GM19099 (cell line): Measurements from ENCODE around the gene CNTNAP2.

Experiments used
- POLR2A ChIP-seq: IDR thresholded peaks from 3 replicates; pipeline ENCODE4 v1.6.1; 2011; ENCODE audit warnings: low read depth; ENCODE audit not compliant: insufficient read length; ENCODE audit errors: extremely low read depth

CNTNAP2 gene

DNA sequence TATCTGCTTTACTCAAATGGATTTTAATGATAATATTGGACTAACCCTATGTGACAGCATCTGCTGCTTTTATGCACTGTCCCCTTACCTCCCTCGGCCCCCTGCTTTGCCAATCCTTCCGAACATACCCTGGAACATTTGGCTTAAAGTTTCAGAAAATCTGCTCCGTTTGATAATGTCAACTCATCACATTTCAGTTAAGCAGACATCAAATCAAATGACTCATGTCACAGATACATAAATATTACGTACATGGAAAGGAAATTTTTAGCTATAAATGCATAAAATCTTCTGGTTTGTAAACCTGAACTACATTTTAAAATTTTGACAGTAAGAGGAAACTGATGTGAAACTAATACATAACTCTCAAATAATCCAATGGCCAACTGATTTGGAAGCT lies 98.2 kb downstream of the CNTNAP2 start:
- TF ChIP-seq POLR2A, result no peak

DNA sequence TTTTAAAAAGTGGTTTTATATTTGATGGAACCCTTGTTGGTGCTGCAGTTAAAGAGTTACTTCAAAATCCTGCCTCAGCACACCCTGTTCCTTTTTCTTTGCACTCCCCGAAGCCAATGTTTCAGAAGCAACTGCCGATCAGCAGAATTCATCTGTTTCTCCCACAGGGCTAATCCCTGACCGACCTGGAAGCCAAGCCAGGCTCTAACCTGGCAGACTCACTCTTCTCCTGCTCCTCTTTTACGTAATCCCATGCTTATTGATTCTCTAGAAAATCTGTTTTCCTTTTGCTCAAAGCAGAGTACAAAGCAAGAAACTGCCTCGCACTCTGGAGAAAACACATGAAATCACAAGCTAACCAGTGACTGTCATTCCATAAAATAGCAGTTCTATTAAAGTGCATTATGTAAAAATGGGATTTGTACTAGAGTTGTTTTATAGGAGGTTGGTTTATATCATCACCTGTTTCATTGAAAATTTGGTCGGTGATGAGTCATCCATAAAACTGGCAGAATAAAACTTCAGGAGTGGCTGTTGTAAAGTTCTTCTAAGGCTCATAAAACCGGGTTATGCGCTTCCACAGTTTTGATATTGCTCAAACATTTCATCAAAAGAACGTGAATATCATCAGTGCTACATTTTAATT lies 99.9 kb downstream of the CNTNAP2 start:
- TF ChIP-seq POLR2A, result no peak

DNA sequence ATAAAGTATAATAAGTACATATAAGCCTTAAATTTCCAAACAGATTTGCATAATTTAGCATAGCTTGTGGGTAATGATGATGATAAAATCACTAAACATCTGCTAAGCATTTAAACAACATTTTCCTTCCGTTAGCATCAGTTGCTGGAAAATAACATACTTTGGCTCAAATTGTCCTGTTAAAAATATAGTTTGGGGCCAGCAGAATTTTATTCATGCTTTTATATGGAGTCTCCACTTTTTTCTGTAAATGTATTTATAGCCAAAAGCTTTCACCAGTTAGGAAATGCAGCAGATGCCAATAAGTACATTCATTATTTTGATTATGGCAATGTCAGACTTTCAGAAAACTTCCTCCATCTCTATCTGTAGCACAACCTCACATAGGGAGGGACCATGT lies 107.2 kb downstream of the CNTNAP2 start:
- no peak for TF ChIP-seq POLR2A

DNA sequence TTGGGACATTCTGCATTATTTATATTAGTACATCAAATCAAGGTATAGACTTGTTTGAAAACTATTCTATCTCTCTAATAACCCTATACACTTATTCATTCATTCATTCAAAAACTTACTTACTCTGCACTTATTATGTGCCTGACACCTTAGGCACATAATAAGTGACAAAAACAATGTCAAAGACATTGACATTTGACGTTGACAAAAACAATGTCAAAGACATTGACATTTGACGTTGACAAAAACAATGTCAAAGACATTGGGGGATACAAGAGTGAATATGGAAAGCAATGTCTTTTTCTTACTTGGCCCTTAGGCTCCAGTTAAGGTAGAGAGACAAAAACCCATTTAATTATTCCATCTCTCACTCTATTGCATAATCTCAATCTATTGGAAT lies 116.0 kb downstream of the CNTNAP2 start:
- no peak for TF ChIP-seq POLR2A

DNA sequence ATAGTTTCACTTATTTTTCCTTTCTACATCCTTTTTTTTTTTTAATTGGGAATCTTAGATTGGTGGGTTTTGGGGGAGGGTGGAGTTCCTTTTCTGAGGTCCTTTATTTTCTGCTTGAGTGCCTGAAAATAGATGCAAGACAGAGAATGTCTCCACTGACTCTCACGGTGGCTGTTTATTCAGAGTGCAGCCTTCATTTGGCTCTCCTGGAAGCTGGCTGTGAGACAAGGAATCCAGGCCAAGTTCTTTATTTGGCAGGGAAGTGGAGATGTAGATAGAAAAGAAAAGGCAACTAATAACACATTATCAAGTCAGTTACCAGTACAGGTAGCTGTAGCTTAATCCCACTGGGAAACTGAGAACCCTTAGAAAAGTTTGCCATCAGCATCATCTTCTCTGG lies 118.6 kb downstream of the CNTNAP2 start:
- no peak for TF ChIP-seq POLR2A

DNA sequence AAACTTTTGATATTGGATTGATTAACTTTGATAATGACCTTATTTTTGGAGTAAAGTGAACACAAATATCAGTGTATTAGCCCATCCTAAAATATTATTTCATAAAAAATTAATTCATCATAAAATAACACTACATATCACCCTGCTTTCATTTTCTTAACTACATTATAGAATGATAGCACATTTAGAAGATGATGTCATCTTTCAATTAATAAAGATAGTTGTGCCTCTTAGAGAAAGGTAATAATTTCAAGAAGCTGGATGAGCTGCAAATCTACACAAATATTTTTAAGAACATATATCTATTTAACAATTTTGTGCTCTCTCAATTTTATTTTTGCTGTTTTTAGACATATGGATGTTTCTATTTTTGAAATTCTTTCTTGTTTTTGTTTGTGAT lies 126.1 kb downstream of the CNTNAP2 start:
- no peak for TF ChIP-seq POLR2A

DNA sequence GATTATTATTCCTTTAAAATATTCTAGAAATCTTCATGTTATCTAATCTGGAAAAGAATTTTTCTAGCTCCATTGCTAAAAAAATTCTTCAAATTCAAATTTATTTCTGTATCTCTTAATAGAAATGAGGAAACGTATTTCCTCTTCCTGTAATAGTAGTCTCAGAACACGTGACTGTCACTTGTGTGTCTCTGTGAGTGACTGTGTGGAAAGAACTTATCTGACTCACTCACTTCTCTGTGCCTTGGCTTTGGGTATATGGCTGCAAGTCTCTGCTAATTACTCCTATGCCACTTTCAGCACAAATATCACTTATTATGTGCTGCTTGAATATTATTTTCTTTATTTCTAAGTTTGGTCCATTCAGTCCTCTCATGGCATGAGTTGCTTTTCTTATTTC lies 132.7 kb downstream of the CNTNAP2 start:
- no peak for TF ChIP-seq POLR2A

DNA sequence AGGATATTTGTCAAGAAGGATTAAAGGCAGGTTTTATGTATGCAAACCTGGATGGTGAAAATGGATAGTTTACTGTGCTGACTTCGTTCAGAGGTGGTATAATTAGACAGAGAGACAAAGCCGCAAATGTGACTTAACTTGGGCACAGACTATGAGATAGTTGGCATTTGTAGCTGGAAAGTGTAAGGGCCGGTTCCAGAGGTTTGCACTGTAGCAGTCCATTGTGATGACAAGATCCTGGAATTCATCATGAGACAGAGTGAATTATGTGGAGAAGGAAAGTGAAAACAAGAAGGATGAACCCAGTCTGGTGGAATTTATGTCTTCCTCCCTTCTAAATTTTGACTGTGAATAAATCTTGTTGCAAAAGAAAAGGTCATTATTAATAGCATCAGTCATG lies 139.0 kb downstream of the CNTNAP2 start:
- TF ChIP-seq POLR2A, result no peak

DNA sequence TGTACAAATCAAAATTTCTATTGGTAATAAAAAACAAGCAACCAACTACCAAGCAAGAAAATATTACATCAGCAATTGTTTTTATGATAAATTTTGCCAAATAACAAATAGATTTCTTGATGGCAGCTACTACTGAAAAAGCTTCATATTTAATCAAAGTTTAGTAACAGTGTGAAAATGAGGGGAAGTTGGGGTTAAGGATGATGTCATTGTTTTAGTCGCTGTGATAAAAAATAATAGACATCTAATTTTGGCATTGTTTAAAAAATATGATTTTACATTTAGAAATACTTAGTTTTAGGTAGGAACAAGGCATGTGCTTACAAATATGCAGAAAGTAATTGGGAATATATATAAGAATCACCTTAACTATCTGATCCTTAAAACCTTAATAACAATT lies 145.9 kb downstream of the CNTNAP2 start:
- TF ChIP-seq POLR2A, result no peak

DNA sequence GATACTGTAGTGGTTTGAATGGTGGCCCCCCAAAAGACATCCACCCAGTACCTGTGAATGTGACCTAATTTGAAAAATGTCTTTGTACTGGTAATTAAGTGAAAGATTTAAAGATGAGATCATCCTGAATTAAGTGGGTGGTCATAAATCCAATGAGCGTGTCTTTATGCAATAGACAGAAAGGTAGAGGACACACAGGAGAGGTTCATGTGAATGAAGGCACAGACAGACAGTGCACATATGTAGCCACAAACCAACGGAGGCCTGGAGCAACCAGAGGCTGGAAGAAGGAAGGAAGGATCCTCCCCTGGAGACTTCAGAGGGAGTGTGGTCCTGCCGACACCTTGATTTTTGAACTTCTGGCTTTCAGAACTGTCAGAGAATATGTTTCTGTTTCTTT lies 160.3 kb downstream of the CNTNAP2 start:
- no peak for TF ChIP-seq POLR2A

DNA sequence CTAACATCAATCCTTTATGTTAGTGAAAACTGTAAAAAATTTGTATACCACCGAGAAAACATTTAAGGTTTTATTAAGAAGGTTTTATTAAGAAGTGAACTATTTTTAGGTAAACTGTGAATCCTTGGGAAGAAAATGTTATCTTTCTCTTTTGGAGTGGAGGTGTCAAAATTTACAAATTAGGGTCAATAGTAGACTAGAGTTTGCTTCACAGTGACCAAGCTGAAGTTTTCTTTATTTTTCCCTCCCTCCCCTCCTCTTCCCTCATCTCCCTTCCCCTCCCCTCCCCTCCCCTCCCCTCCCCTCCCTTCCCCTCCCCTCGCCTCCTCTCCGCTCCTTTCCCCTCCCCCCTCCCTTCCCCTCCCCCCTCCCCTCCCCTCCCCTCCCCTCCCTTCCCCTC lies 168.8 kb downstream of the CNTNAP2 start:
- TF ChIP-seq POLR2A, result no peak

DNA sequence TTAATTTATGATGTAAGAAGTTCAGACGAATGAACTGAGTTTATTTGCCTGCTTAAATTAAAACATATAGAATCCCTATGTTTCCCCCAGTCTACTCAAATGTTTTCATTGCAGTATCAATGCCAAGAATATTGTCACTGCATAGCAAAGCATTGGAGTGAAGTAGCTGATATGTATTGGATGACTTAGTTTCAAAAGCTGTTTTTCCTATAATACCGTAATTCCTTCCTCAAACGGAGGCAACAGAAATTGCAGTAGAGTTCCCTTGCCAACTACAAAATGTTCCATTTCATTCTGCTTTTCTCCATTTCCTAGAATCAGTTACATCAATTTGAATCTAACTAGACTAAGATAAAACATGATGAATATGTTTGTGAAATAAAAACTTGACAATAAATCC lies 174.1 kb downstream of the CNTNAP2 start:
- TF ChIP-seq POLR2A, result no peak

DNA sequence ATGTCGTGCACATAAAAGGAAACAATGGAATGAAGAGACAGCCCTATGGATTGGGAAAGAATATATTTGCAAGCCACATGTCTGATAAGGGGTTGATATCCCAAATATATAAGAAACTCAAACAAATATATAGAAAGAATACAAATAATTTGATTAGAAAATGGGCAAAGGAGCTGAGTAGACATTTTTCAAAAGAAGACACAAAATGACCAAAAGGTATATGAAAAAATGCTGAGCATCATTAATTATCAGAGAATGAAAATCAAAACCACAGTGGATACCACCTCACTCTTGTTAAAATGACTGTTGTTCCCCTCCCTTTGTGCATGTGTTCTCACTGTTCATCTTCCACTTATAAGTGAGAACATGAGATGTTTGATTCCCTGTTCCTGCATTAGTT lies 175.3 kb downstream of the CNTNAP2 start:
- no peak for TF ChIP-seq POLR2A

DNA sequence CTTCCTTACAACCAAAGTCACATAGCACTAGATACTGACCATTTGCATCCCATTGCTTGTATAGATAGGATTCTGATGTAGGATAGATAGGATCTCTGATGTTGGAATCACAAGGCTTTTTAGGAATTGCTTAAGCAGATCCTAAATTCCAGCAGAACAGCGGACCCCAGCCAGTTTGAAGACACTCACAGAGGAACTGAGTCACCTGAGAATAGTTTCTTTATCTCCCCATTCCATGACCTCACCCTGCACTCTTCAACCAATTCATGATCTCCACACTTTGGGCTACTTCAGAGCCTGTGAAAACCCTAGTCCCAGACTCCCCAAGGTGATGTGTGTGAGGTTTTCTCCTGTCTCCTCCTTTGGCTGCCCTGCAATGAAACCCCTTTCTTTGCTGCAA lies 179.4 kb downstream of the CNTNAP2 start:
- TF ChIP-seq POLR2A, result no peak

DNA sequence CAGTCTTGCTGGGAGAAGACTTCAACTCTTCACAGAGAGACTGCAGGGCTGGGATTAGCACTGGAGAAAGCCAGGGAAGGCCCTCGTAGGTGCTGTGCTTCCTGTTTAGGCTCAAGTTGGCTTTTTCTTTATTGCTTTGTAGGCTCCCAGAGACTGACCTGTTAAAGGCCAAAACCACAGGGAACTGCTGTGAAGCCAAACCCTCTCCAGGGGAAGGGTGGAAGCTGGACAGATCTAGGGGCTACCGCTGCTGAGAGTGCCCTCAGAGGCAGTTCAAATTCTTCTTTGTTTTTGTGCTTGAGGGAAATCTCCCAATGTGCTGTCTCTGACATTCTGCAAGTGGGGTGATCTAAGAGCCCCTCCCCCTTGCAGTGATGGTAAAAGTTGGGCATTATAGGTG lies 198.4 kb downstream of the CNTNAP2 start:
- TF ChIP-seq POLR2A, result no peak

DNA sequence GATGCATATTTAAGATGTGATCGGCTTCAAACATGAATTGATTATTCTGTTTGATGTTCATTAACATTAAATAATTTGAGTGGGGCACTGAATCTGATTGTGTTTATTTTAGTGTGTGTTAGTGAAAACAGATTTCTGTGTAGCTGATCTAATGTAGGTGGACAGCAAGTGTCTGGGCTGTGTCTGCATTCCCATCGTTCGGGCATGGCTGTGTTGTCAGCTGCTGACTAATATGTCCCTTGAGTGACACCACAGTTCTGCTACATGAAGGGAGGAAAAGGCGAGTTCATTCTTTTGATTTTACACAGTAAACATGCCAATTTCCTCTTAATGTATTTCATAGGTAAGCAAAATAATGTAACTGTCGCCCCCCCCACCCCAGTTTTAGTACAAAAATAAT lies 203.0 kb downstream of the CNTNAP2 start:
- TF ChIP-seq POLR2A, result no peak

DNA sequence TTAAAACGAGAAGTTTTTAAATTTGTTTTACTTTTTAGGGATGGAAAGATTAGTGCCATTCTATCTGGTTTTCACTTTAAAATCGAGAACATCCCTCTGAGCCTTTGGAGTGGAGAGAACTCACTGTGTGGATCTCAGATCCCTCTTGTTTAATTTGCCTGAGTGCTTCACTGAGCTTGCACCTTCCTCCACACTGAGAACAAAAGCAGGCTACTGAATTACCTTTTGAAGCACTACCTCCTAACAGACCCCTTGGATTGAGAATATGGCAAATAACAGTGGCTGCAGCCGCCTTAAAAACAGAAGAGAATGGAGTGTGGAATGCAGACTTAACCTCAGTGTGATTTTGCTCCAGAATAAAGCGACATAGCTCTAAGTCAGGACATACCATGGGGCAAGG lies 204.7 kb downstream of the CNTNAP2 start:
- TF ChIP-seq POLR2A, result no peak
